WERI-Rb-1 (cell line): ENCODE data around the gene ZFPM1.

Source experiments
- DNase-seq: peaks from one replicate; pipeline ENCODE4 v3.0.0-alpha.2; 2020
- H3K27ac ChIP-seq: fragments of 250-450 bp; sonication (Bioruptor Pico); 2 replicates; pipeline ENCODE4 v1.5.1; 2020; ENCODE audit warnings: mild to moderate bottlenecking, moderate library complexity
- H3K27me3 ChIP-seq: fragments of 250-450 bp; sonication (Bioruptor Pico); 2 replicates; pipeline ENCODE4 v1.5.1; 2021; ENCODE audit warnings: mild to moderate bottlenecking, low read depth, moderate library complexity; ENCODE audit not compliant: insufficient read depth, severe bottlenecking
- H3K36me3 ChIP-seq: fragments of 250-450 bp; sonication (Bioruptor Pico); 2 replicates; pipeline ENCODE4 v1.5.1; 2020; ENCODE audit warnings: mild to moderate bottlenecking, moderate library complexity
- H3K4me3 ChIP-seq: 2 replicates; pipeline ENCODE4 v1.5.1; 2011; ENCODE audit warnings: low read depth, mild to moderate bottlenecking, control low read depth, low read length
- H3K9me3 ChIP-seq: fragments of 250-450 bp; sonication (Bioruptor Pico); 2 replicates; pipeline ENCODE4 v1.5.1; 2021; ENCODE audit warnings: mild to moderate bottlenecking, moderate library complexity; ENCODE audit not compliant: severe bottlenecking
- CTCF ChIP-seq: IDR thresholded peaks from 2 replicates; pipeline ENCODE4 v1.5.1; 2011; ENCODE audit warnings: low read depth, mild to moderate bottlenecking, control low read depth, inconsistent platforms, low read length

The ZFPM1 gene

GRCh38 chr16:88441460-88441859, 11.6 kb upstream of the ZFPM1 start:
- no peaks in the 10 kb centered on the region for H3K9me3 ChIP-seq
- no peak for TF ChIP-seq CTCF
- no peaks in the 10 kb centered on the region for H3K27me3 ChIP-seq
- DNase-seq, result no peak
- no peaks in the 10 kb centered on the region for H3K36me3 ChIP-seq
- no peak overlapping the region for H3K27ac ChIP-seq
- no peak overlapping the region for H3K4me3 ChIP-seq

- Histone ChIP-seq H3K27me3 (no peaks in the 10 kb centered on the region), H3K4me3 (no peak overlapping the region)
- no peak for DNase-seq
Measured at GRCh38 chr16:88442383-88442726, 10.7 kb upstream of the ZFPM1 start.

GRCh38 chr16:88442727-88443576, 10.1 kb upstream of the ZFPM1 start:
- peak; percentile 66 for DNase-seq
- H3K4me3 ChIP-seq, result no peak overlapping the region
- no peaks in the 10 kb centered on the region for H3K36me3 ChIP-seq
- peak; percentile 75 for TF ChIP-seq CTCF
- H3K9me3 ChIP-seq, result no peaks in the 10 kb centered on the region
- no peaks in the 10 kb centered on the region for H3K27me3 ChIP-seq
- H3K27ac ChIP-seq, result no peak overlapping the region

More at GRCh38 chr16:88442383-88442726, 10.7 kb upstream of the ZFPM1 start:
- Histone ChIP-seq H3K27ac (no peak overlapping the region), H3K9me3 (no peaks in the 10 kb centered on the region), H3K36me3 (no peaks in the 10 kb centered on the region)
- TF ChIP-seq CTCF, result 0 out of 2 replicates have a peak, but pooled peaks have one; percentile 8

- no peak for DNase-seq
- H3K4me3 ChIP-seq, result no peak overlapping the region
Measured at GRCh38 chr16:88444826-88445582, 8.1 kb upstream of the ZFPM1 start.

GRCh38 chr16:88445583-88445960, 7.5 kb upstream of the ZFPM1 start:
- no peak overlapping the region for H3K4me3 ChIP-seq
- H3K36me3 ChIP-seq, result no peaks in the 10 kb centered on the region
- no peak overlapping the region for H3K27ac ChIP-seq
- H3K27me3 ChIP-seq, result no peaks in the 10 kb centered on the region
- TF ChIP-seq CTCF, result no peak
- DNase-seq, result no peak
- no peaks in the 10 kb centered on the region for H3K9me3 ChIP-seq

More at GRCh38 chr16:88444826-88445582, 8.1 kb upstream of the ZFPM1 start:
- no peak for TF ChIP-seq CTCF
- Histone ChIP-seq H3K27ac (no peak overlapping the region), H3K27me3 (no peaks in the 10 kb centered on the region), H3K9me3 (no peaks in the 10 kb centered on the region), H3K36me3 (no peaks in the 10 kb centered on the region)
